ENCODE measurements around the gene KAZN.

DNA sequence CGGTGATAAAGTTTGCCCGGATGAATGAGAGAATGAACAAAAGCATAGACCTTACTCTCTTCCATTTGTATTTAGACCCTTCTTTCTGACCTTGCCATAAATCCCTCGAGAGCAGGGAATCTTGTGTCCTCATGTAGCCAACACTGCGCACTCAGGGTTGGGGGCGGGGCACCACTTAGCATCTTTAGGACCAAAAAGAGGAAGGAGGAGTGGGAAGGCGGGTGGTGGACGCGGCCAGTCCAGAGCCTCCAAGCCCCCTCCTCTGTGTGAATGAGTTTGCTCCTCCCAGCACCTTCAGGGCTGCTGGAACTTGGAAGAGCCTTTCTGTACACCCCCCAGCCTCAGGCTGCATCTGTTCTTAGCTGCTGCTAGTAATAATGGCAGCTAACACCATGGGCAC, 413.2 kb downstream of the KAZN start:
- TF ChIP-seq, protein P1, sequence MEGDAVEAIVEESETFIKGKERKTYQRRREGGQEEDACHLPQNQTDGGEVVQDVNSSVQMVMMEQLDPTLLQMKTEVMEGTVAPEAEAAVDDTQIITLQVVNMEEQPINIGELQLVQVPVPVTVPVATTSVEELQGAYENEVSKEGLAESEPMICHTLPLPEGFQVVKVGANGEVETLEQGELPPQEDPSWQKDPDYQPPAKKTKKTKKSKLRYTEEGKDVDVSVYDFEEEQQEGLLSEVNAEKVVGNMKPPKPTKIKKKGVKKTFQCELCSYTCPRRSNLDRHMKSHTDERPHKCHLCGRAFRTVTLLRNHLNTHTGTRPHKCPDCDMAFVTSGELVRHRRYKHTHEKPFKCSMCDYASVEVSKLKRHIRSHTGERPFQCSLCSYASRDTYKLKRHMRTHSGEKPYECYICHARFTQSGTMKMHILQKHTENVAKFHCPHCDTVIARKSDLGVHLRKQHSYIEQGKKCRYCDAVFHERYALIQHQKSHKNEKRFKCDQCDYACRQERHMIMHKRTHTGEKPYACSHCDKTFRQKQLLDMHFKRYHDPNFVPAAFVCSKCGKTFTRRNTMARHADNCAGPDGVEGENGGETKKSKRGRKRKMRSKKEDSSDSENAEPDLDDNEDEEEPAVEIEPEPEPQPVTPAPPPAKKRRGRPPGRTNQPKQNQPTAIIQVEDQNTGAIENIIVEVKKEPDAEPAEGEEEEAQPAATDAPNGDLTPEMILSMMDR (IDR thresholded peaks at IDR 0.05; ENCODE audit: poor library complexity, severe bottlenecking), result no peak
- no peak for TF ChIP-seq EZH2 (IDR thresholded peaks at IDR 0.05; ENCODE audit: borderline replicate concordance, insufficient read depth, low read length, poor library complexity, severe bottlenecking)
